DMS 273 treated with DMSO at 0.1 percent for 48 hours (cell line): ENCODE results near the gene SULT1C4.
A peak's percentile ranks its signal among the peaks of the same experiment; 100 is the strongest.

Experiments used
- DNase-seq: peaks from one replicate; lab custom pipeline; 2025; lab: John Stamatoyannopoulos, UW

SULT1C4 gene

GRCh38 chr2:108370080-108370479 lies 7.7 kb upstream of the SULT1C4 start:
- DNase-seq = no peak

GRCh38 chr2:108376774-108377173 lies 980 bp upstream of the SULT1C4 start:
- no peak for DNase-seq

- no peak for DNase-seq
Observed at GRCh38 chr2:108377401-108377800, 353 bp upstream of the SULT1C4 start.

GRCh38 chr2:108378851-108379250 lies 1.1 kb downstream of the SULT1C4 start:
- no peak for DNase-seq

GRCh38 chr2:108382196-108382595 lies 4.4 kb downstream of the SULT1C4 start:
- no peak for DNase-seq

- DNase-seq = no peak
Observed at GRCh38 chr2:108383146-108383830, 5.5 kb downstream of the SULT1C4 start.

- DNase-seq = no peak
Observed at GRCh38 chr2:108384662-108385393, 7.1 kb downstream of the SULT1C4 start.

- no peak for DNase-seq
Observed at GRCh38 chr2:108385411-108386071, 7.8 kb downstream of the SULT1C4 start.

GRCh38 chr2:108388045-108388444 lies 10.3 kb downstream of the SULT1C4 start:
- DNase-seq = no peak

GRCh38 chr2:108390340-108390739 lies 12.6 kb downstream of the SULT1C4 start:
- no peak for DNase-seq

- DNase-seq = no peak
Observed at GRCh38 chr2:108392029-108392428, 14.3 kb downstream of the SULT1C4 start.

GRCh38 chr2:108393197-108393596 lies 15.4 kb downstream of the SULT1C4 start:
- DNase-seq = no peak

GRCh38 chr2:108395155-108395554 lies 17.4 kb downstream of the SULT1C4 start:
- no peak for DNase-seq

GRCh38 chr2:108396845-108397244 lies 19.1 kb downstream of the SULT1C4 start:
- no peak for DNase-seq

- no peak for DNase-seq
Observed at GRCh38 chr2:108399479-108399878, 21.7 kb downstream of the SULT1C4 start.

GRCh38 chr2:108401800-108402199 lies 24.0 kb downstream of the SULT1C4 start:
- DNase-seq = no peak

GRCh38 chr2:108403494-108403893 lies 25.7 kb downstream of the SULT1C4 start:
- peak; percentile 6 for DNase-seq

- no peak for DNase-seq
Observed at GRCh38 chr2:108404784-108405397, 27.1 kb downstream of the SULT1C4 start.

GRCh38 chr2:108407864-108408729 lies 30.3 kb downstream of the SULT1C4 start:
- no peak for DNase-seq

GRCh38 chr2:108409768-108410167 lies 32.0 kb downstream of the SULT1C4 start:
- no peak for DNase-seq

- no peak for DNase-seq
Observed at GRCh38 chr2:108412995-108413710, 35.4 kb downstream of the SULT1C4 start.
